ENCODE measurements around the gene PCBP3. TPM values are rescaled to one million over a fixed set of nuclear protein-coding genes. Genes with fewer than 3 reads are reported as not detected.

Gene PCBP3
- total and polyA plus RNA-seq, 2 donors (not counting 3 experiments of a cell fraction or from before 2014, with no cell fraction given), result 0.06 to 1.1 TPM

DNA sequence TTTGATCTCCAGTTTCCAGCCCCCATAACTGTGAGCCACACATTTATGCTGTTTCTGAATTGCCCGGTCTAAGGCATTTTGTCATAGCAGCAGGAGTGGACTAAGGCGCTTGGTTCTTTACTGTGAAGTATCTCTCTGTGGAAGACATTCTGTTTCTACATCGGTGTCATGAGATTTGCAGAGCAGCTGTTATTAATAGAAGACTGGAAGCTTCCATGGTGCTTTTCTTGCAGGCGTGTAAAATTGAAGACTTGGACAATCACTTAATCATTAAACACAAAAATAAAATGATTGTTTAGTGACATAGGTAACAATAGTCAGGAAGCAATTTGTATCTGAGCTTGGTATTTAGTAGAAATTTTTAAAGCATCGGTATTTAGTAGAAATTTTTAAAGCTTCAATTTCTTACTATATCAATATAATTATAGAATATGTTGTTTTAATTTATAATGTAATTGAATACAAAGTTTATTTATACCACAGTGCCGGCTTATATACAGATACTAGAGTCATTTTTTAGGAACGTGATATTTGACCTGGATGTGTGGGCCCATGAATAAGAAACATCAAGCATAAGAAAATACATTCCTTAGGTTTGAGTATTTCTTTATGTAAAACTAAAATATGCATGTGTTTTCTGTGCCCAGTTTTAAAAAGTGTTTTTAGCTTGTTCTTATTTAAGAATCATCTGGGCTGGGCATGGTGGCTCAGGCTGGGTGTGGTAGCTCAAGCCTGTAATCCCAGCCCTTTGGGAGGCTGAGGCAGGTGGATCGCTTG, 277.5 kb downstream of the PCBP3 start:
- no peaks in the 10 kb centered on the region for H3K27me3 ChIP-seq (ENCODE audit: control insufficient read depth in 2 of 2, insufficient read depth in 2 of 2, low read length in 2 of 2)
- H3K9ac ChIP-seq (replicated peaks; ENCODE audit: extremely low read depth, insufficient read depth, low read length), result no peak overlapping the region
- BruUV-seq (replicated peaks), result no TSS peak
- H3K36me3 ChIP-seq (ENCODE audit: control insufficient read depth in 2 of 2, extremely low read depth in 1 of 2, insufficient read depth in 2 of 2, low read length in 2 of 2), result no peaks in the 10 kb centered on the region
- peaks cover 3% of the 10 kb centered on the region for H3K9me3 ChIP-seq (replicated peaks; ENCODE audit: control insufficient read depth, insufficient read depth, low read length)
- intact Hi-C loops (cut with micrococcal nuclease), result no loop called here
- no peak for TF ChIP-seq JUN (IDR thresholded peaks at IDR 0.05; ENCODE audit: borderline replicate concordance, insufficient read depth, insufficient read length, low read depth)
- no peak for TF ChIP-seq MYC (IDR thresholded peaks at IDR 0.05; ENCODE audit: low read depth, low read length)
- TF ChIP-seq POLR2A (IDR thresholded peaks at IDR 0.05; ENCODE audit: low read depth, low read length), result no peak
- no peak for TF ChIP-seq POLR2AphosphoS5 (IDR thresholded peaks at IDR 0.05; ENCODE audit: insufficient read depth, low read depth, low read length)
- TF ChIP-seq, protein P1, sequence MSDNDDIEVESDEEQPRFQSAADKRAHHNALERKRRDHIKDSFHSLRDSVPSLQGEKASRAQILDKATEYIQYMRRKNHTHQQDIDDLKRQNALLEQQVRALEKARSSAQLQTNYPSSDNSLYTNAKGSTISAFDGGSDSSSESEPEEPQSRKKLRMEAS (IDR thresholded peaks at IDR 0.05; ENCODE audit: insufficient read depth, insufficient read length), result no peak
- TF ChIP-seq EZH2 (IDR thresholded peaks at IDR 0.05; ENCODE audit: borderline replicate concordance, low read depth, low read length, severe bottlenecking), result no peak
- no peak for TF ChIP-seq GATA2 (IDR thresholded peaks at IDR 0.05; ENCODE audit: insufficient read depth, insufficient read length, low read depth, low read length)
- no peak for TF ChIP-seq FOS (IDR thresholded peaks at IDR 0.05; ENCODE audit: borderline replicate concordance, insufficient read depth, low read length)
- no peak for TF ChIP-seq CTCF (IDR thresholded peaks at IDR 0.05; ENCODE audit: extremely low read depth in 1 of 2, insufficient read depth in 1 of 2, low read depth in 1 of 2, low read length in 2 of 2)
- no peaks in the 10 kb centered on the region for H3K79me2 ChIP-seq (ENCODE audit: control insufficient read depth, insufficient read depth, low read length)
- H2AFZ ChIP-seq (ENCODE audit: low read depth, low read length), result no peak overlapping the region
- no peak overlapping the region for H3K4me3 ChIP-seq (replicated peaks in 1 of 3; ENCODE audit: insufficient read depth in 1 of 3, low read depth in 1 of 3, low read length in 3 of 3)
- POLR2A ChIA-PET, result no interaction called here
- no peaks in the 10 kb centered on the region for H3K9me1 ChIP-seq (replicated peaks; ENCODE audit: control insufficient read depth, extremely low read depth, insufficient read depth, low read length)
- no peak overlapping the region for H3K4me2 ChIP-seq (ENCODE audit: insufficient read depth, low read length)
- no peak overlapping the region for H3K27ac ChIP-seq (ENCODE audit: insufficient read depth, low read depth, low read length)
- H3K4me1 ChIP-seq (ENCODE audit: control insufficient read depth, extremely low read depth, insufficient read depth, low read length), result no peaks in the 10 kb centered on the region
- no peak for DNase-seq (ENCODE audit: low read depth, low spot score)
- CTCF ChIA-PET, result no interaction called here
- H4K20me1 ChIP-seq (replicated peaks; ENCODE audit: control insufficient read depth, extremely low read depth, insufficient read depth, low read length), result no peaks in the 10 kb centered on the region
- FAIRE-seq, result no peak
- dilution Hi-C loops (cut with MboI; ENCODE audit: extremely low pct_ligation_motif_present, low sequenced_read_pairs), result no loop called here

All from endothelial cell of umbilical vein (primary cell).